ENCODE data around the gene APOA4. TPM values are rescaled to one million over a fixed set of nuclear protein-coding genes. Genes with fewer than 3 reads are reported as not detected.

APOA4 gene
- total and polyA plus RNA-seq, 2 donors (not counting 3 experiments of a cell fraction or from before 2014, with no cell fraction given) = not detected

GRCh38 chr11:116851626-116852025 lies 28.5 kb upstream of the APOA4 start:
- peaks cover 26% of the 10 kb centered on the region for H3K4me1 ChIP-seq (ENCODE audit: control insufficient read depth, extremely low read depth, insufficient read depth, low read length)
- intact Hi-C loops (cut with micrococcal nuclease) (no loop called here), dilution Hi-C loops (cut with MboI; ENCODE audit: extremely low pct_ligation_motif_present, low sequenced_read_pairs) (no loop called here)

GRCh38 chr11:116849486-116849885 lies 26.4 kb upstream of the APOA4 start:
- TF ChIP-seq MYC (IDR thresholded peaks at IDR 0.05; ENCODE audit: low read depth, low read length) (no peak), FOS (IDR thresholded peaks at IDR 0.05; ENCODE audit: borderline replicate concordance, insufficient read depth, low read length) (no peak), MAX (IDR thresholded peaks at IDR 0.05; ENCODE audit: insufficient read depth, insufficient read length) (no peak), CTCF (IDR thresholded peaks at IDR 0.05; ENCODE audit: extremely low read depth in 1 of 2, insufficient read depth in 1 of 2, low read depth in 1 of 2, low read length in 2 of 2) (no peak), POLR2AphosphoS5 (IDR thresholded peaks at IDR 0.05; ENCODE audit: insufficient read depth, low read depth, low read length) (no peak), JUN (IDR thresholded peaks at IDR 0.05; ENCODE audit: borderline replicate concordance, insufficient read depth, insufficient read length, low read depth) (no peak), GATA2 (IDR thresholded peaks at IDR 0.05; ENCODE audit: insufficient read depth, insufficient read length, low read depth, low read length) (no peak), EZH2 (IDR thresholded peaks at IDR 0.05; ENCODE audit: borderline replicate concordance, low read depth, low read length, severe bottlenecking) (no peak), POLR2A (IDR thresholded peaks at IDR 0.05; ENCODE audit: low read depth, low read length) (no peak)
- Histone ChIP-seq H3K4me1 (ENCODE audit: control insufficient read depth, extremely low read depth, insufficient read depth, low read length) (peaks cover 25% of the 10 kb centered on the region), H3K27ac (ENCODE audit: insufficient read depth, low read depth, low read length) (no peak overlapping the region), H3K79me2 (ENCODE audit: control insufficient read depth, insufficient read depth, low read length) (no peaks in the 10 kb centered on the region), H3K9me3 (replicated peaks; ENCODE audit: control insufficient read depth, insufficient read depth, low read length) (no peaks in the 10 kb centered on the region), H3K4me3 (replicated peaks in 1 of 3; ENCODE audit: insufficient read depth in 1 of 3, low read depth in 1 of 3, low read length in 3 of 3) (no peak overlapping the region), H3K4me2 (ENCODE audit: insufficient read depth, low read length) (no peak overlapping the region), H4K20me1 (replicated peaks; ENCODE audit: control insufficient read depth, extremely low read depth, insufficient read depth, low read length) (no peaks in the 10 kb centered on the region), H3K9me1 (replicated peaks; ENCODE audit: control insufficient read depth, extremely low read depth, insufficient read depth, low read length) (no peaks in the 10 kb centered on the region), H3K9ac (replicated peaks; ENCODE audit: extremely low read depth, insufficient read depth, low read length) (no peak overlapping the region), H3K27me3 (ENCODE audit: control insufficient read depth in 2 of 2, insufficient read depth in 2 of 2, low read length in 2 of 2) (no peaks in the 10 kb centered on the region), H3K36me3 (ENCODE audit: control insufficient read depth in 2 of 2, extremely low read depth in 1 of 2, insufficient read depth in 2 of 2, low read length in 2 of 2) (peaks cover 0 to 16% of the 10 kb centered on the region in 2 experiments), H2AFZ (ENCODE audit: low read depth, low read length) (no peak overlapping the region)
- POLR2A ChIA-PET = no interaction called here
- BruUV-seq (replicated peaks) = no TSS peak
- intact Hi-C loops (cut with micrococcal nuclease) = no loop called here
- dilution Hi-C loops (cut with MboI; ENCODE audit: extremely low pct_ligation_motif_present, low sequenced_read_pairs) = no loop called here
- no peak for DNase-seq (ENCODE audit: low read depth, low spot score)
- CTCF ChIA-PET = interaction anchor here (4.6 kb wide), 1 partner anchor 13 kb away, joined by 18 read pairs; no protein-coding TSS in a partner anchor
- no peak for FAIRE-seq

More at GRCh38 chr11:116851626-116852025, 28.5 kb upstream of the APOA4 start:
- H3K9me3 ChIP-seq (replicated peaks; ENCODE audit: control insufficient read depth, insufficient read depth, low read length) = no peaks in the 10 kb centered on the region
- FAIRE-seq = no peak
- H3K27ac ChIP-seq (ENCODE audit: insufficient read depth, low read depth, low read length) = no peak overlapping the region
- no peaks in the 10 kb centered on the region for H3K79me2 ChIP-seq (ENCODE audit: control insufficient read depth, insufficient read depth, low read length)
- no peaks in the 10 kb centered on the region for H3K9me1 ChIP-seq (replicated peaks; ENCODE audit: control insufficient read depth, extremely low read depth, insufficient read depth, low read length)
- BruUV-seq (replicated peaks) = no TSS peak
- no peaks in the 10 kb centered on the region for H4K20me1 ChIP-seq (replicated peaks; ENCODE audit: control insufficient read depth, extremely low read depth, insufficient read depth, low read length)
- DNase-seq (ENCODE audit: low read depth, low spot score) = no peak
- no peaks in the 10 kb centered on the region for H3K27me3 ChIP-seq (ENCODE audit: control insufficient read depth in 2 of 2, insufficient read depth in 2 of 2, low read length in 2 of 2)
- ChIA-PET POLR2A (no interaction called here), CTCF (interaction anchor here (1.5 to 3.2 kb wide), 2 partner anchors 16 to 64 kb away, joined by 5 to 17 read pairs; partner anchors contain the start of gene ZPR1)
- H3K36me3 ChIP-seq (ENCODE audit: control insufficient read depth in 2 of 2, extremely low read depth in 1 of 2, insufficient read depth in 2 of 2, low read length in 2 of 2) = peaks cover 0 to 7% of the 10 kb centered on the region in 2 experiments
- no peak overlapping the region for H2AFZ ChIP-seq (ENCODE audit: low read depth, low read length)
- TF ChIP-seq GATA2 (IDR thresholded peaks at IDR 0.05; ENCODE audit: insufficient read depth, insufficient read length, low read depth, low read length) (no peak), MYC (IDR thresholded peaks at IDR 0.05; ENCODE audit: low read depth, low read length) (no peak), JUN (IDR thresholded peaks at IDR 0.05; ENCODE audit: borderline replicate concordance, insufficient read depth, insufficient read length, low read depth) (no peak)
- H3K4me3 ChIP-seq (replicated peaks in 1 of 3; ENCODE audit: insufficient read depth in 1 of 3, low read depth in 1 of 3, low read length in 3 of 3) = no peak overlapping the region
- no peak overlapping the region for H3K9ac ChIP-seq (replicated peaks; ENCODE audit: extremely low read depth, insufficient read depth, low read length)
- H3K4me2 ChIP-seq (ENCODE audit: insufficient read depth, low read length) = no peak overlapping the region
